ENCODE measurements around the gene TCF7L2.

Gene TCF7L2

GRCh38 chr10:113160641-113161040 is 210.6 kb downstream of the TCF7L2 start:
- FAIRE-seq = no peak
- DNase-seq (ENCODE audit: insufficient read length) = no peak
- no peak for TF ChIP-seq POLR2A (IDR thresholded peaks at IDR 0.05; ENCODE audit: low read depth, low read length)

- FAIRE-seq (no peak), DNase-seq (ENCODE audit: insufficient read length) (no peak)
- no peak for TF ChIP-seq POLR2A (IDR thresholded peaks at IDR 0.05; ENCODE audit: low read depth, low read length)
- TF ChIP-seq TAF1 (IDR thresholded peaks at IDR 0.05; ENCODE audit: borderline replicate concordance, low read depth, low read length) = no peak
- TF ChIP-seq POLR2AphosphoS5 (IDR thresholded peaks at IDR 0.05; ENCODE audit: low read depth, low read length) = no peak
Measured at GRCh38 chr10:113161066-113161465, 211.0 kb downstream of the TCF7L2 start.

GRCh38 chr10:113162960-113163359 is 212.9 kb downstream of the TCF7L2 start:
- no peak for TF ChIP-seq POLR2A (IDR thresholded peaks at IDR 0.05; ENCODE audit: low read depth, low read length)
- TF ChIP-seq POLR2AphosphoS5 (IDR thresholded peaks at IDR 0.05; ENCODE audit: low read depth, low read length) = no peak
- TF ChIP-seq TAF1 (IDR thresholded peaks at IDR 0.05; ENCODE audit: borderline replicate concordance, low read depth, low read length) = no peak
- DNase-seq (ENCODE audit: insufficient read length) (no peak), FAIRE-seq (no peak)

GRCh38 chr10:113165673-113166072 is 215.6 kb downstream of the TCF7L2 start:
- FAIRE-seq (no peak), DNase-seq (ENCODE audit: insufficient read length) (no peak)
- TF ChIP-seq POLR2AphosphoS5 (IDR thresholded peaks at IDR 0.05; ENCODE audit: low read depth, low read length) (no peak), POLR2A (IDR thresholded peaks at IDR 0.05; ENCODE audit: low read depth, low read length) (no peak), TAF1 (IDR thresholded peaks at IDR 0.05; ENCODE audit: borderline replicate concordance, low read depth, low read length) (no peak)

- no peak for FAIRE-seq
- TF ChIP-seq POLR2A (IDR thresholded peaks at IDR 0.05; ENCODE audit: low read depth, low read length) = no peak
- TF ChIP-seq POLR2AphosphoS5 (IDR thresholded peaks at IDR 0.05; ENCODE audit: low read depth, low read length) = no peak
- no peak for TF ChIP-seq TAF1 (IDR thresholded peaks at IDR 0.05; ENCODE audit: borderline replicate concordance, low read depth, low read length)
Measured at GRCh38 chr10:113167702-113168101, 217.7 kb downstream of the TCF7L2 start.

GRCh38 chr10:113168584-113168983 is 218.5 kb downstream of the TCF7L2 start:
- TF ChIP-seq POLR2A (IDR thresholded peaks at IDR 0.05; ENCODE audit: low read depth, low read length) (no peak), TAF1 (IDR thresholded peaks at IDR 0.05; ENCODE audit: borderline replicate concordance, low read depth, low read length) (no peak), POLR2AphosphoS5 (IDR thresholded peaks at IDR 0.05; ENCODE audit: low read depth, low read length) (no peak)
- no peak for DNase-seq (ENCODE audit: insufficient read length)
- FAIRE-seq = no peak

More at GRCh38 chr10:113167702-113168101, 217.7 kb downstream of the TCF7L2 start:
- DNase-seq (ENCODE audit: insufficient read length) = no peak

GRCh38 chr10:113169111-113169510 is 219.1 kb downstream of the TCF7L2 start:
- DNase-seq (ENCODE audit: insufficient read length) (no peak), FAIRE-seq (no peak)
- TF ChIP-seq POLR2A (IDR thresholded peaks at IDR 0.05; ENCODE audit: low read depth, low read length) (no peak), TAF1 (IDR thresholded peaks at IDR 0.05; ENCODE audit: borderline replicate concordance, low read depth, low read length) (no peak), POLR2AphosphoS5 (IDR thresholded peaks at IDR 0.05; ENCODE audit: low read depth, low read length) (no peak)

- DNase-seq (ENCODE audit: insufficient read length) = no peak
- FAIRE-seq = no peak
- TF ChIP-seq POLR2A (IDR thresholded peaks at IDR 0.05; ENCODE audit: low read depth, low read length) (no peak), POLR2AphosphoS5 (IDR thresholded peaks at IDR 0.05; ENCODE audit: low read depth, low read length) (no peak), TAF1 (IDR thresholded peaks at IDR 0.05; ENCODE audit: borderline replicate concordance, low read depth, low read length) (no peak)
Measured at GRCh38 chr10:113169853-113170460, 219.9 kb downstream of the TCF7L2 start.

- FAIRE-seq (no peak), DNase-seq (ENCODE audit: insufficient read length) (no peak)
- TF ChIP-seq POLR2AphosphoS5 (IDR thresholded peaks at IDR 0.05; ENCODE audit: low read depth, low read length) = no peak
- no peak for TF ChIP-seq POLR2A (IDR thresholded peaks at IDR 0.05; ENCODE audit: low read depth, low read length)
- no peak for TF ChIP-seq TAF1 (IDR thresholded peaks at IDR 0.05; ENCODE audit: borderline replicate concordance, low read depth, low read length)
Measured at GRCh38 chr10:113171662-113172061, 221.6 kb downstream of the TCF7L2 start.

- no peak for FAIRE-seq
- TF ChIP-seq POLR2AphosphoS5 (IDR thresholded peaks at IDR 0.05; ENCODE audit: low read depth, low read length) = no peak
- TF ChIP-seq POLR2A (IDR thresholded peaks at IDR 0.05; ENCODE audit: low read depth, low read length) = no peak
- TF ChIP-seq TAF1 (IDR thresholded peaks at IDR 0.05; ENCODE audit: borderline replicate concordance, low read depth, low read length) = no peak
- DNase-seq (ENCODE audit: insufficient read length) = no peak
Measured at GRCh38 chr10:113175176-113175575, 225.1 kb downstream of the TCF7L2 start.

- TF ChIP-seq POLR2A (IDR thresholded peaks at IDR 0.05; ENCODE audit: low read depth, low read length) = no peak
- TF ChIP-seq POLR2AphosphoS5 (IDR thresholded peaks at IDR 0.05; ENCODE audit: low read depth, low read length) = no peak
- TF ChIP-seq TAF1 (IDR thresholded peaks at IDR 0.05; ENCODE audit: borderline replicate concordance, low read depth, low read length) = no peak
- no peak for FAIRE-seq
- no peak for DNase-seq (ENCODE audit: insufficient read length)
Measured at GRCh38 chr10:113175756-113176651, 226.0 kb downstream of the TCF7L2 start.

GRCh38 chr10:113176652-113177155 is 226.7 kb downstream of the TCF7L2 start:
- no peak for TF ChIP-seq TAF1 (IDR thresholded peaks at IDR 0.05; ENCODE audit: borderline replicate concordance, low read depth, low read length)
- no peak for TF ChIP-seq POLR2AphosphoS5 (IDR thresholded peaks at IDR 0.05; ENCODE audit: low read depth, low read length)
- TF ChIP-seq POLR2A (IDR thresholded peaks at IDR 0.05; ENCODE audit: low read depth, low read length) = no peak
- FAIRE-seq (no peak), DNase-seq (ENCODE audit: insufficient read length) (no peak)

Measured in GM12892 (cell line).